Stimulated activated naive CD4-positive, alpha-beta T cell treated with Interleukin-2 at 50 U/mL for 16 hours (primary cell): Measurements from ENCODE around the gene MAEL.
A peak's percentile ranks its signal among the peaks of the same experiment; 100 is the strongest.
"Not testable (repeated sequence)": the region's sequence is repeated elsewhere in the genome, so short reads cannot be mapped to it uniquely, and the experiment has no call there.

ENCODE experiments used
- DNase-seq: peaks from one replicate; lab custom pipeline; 2025; lab: John Stamatoyannopoulos, UW

The MAEL gene

DNA sequence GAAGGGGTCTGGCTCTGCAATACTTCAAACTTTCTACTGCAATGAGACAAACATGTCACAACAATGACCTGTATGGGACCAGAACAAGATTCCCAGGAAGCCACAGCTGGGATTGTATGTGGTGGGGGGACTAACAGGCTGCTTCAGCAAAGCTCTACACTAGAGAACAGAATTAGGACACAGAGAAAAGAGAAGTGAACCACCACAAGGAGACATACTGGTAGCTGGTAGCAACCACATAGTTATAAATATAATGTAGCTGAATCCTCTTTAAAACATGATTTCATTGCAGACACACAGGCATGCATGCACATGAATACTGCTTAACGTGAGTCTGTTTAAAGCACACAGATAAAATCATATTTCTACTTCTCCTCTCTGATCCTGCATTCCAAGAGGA is 10.3 kb upstream of the MAEL start:
- no peak for DNase-seq

- no peak for DNase-seq
Observed at GRCh38 chr1:166980383-166980782, 8.7 kb upstream of the MAEL start.

DNA sequence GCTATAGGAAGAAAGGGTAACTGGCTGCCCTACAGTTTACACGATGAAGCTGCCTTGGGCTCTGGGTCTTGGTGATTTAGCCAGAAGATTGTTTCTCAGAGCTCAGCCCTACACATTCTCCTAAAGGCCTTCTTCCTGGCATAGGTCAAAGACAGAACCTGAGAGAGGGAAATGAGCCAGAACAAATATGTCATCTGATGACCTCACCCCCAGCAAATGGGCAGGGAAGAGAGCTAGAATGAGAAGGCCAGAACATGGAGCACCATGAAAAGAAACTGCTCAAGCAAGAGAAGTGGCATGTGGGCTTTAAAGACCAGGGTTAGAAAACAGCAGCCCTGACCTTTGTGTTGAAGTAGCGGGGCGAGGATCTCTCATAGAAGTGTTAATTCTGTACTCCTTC is 8.3 kb upstream of the MAEL start:
- no peak for DNase-seq

- no peak for DNase-seq
Observed at GRCh38 chr1:166981589-166981988, 7.5 kb upstream of the MAEL start.

- DNase-seq: no peak
Observed at GRCh38 chr1:166999075-166999474, 10.0 kb downstream of the MAEL start.

DNA sequence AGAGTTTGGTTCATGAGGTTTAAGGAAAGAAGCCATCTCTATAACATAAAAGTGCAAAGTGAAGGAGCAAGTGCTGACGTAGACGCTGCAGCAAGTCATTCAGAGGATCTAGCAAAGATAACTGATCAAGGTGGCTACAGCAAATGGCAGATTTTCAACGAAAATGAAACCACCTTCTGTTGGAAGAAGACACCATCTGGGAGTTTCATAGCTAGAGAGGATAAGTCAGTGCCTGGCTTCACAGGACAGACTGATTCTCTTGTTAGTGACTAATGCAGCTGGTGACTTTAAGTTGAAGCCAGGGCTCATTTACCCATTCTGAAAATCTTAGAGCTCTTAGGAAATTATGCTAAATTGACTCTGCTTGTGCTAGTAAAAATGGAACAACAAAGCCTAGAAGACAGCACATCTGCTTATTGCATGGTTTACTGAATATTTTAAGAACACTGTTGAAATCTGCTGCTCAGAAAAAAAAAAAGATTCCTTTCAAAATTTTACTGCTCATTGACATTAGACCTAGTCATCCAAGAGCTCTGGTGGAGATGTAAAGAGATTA is 10.5 kb downstream of the MAEL start:
- no peak for DNase-seq

DNA sequence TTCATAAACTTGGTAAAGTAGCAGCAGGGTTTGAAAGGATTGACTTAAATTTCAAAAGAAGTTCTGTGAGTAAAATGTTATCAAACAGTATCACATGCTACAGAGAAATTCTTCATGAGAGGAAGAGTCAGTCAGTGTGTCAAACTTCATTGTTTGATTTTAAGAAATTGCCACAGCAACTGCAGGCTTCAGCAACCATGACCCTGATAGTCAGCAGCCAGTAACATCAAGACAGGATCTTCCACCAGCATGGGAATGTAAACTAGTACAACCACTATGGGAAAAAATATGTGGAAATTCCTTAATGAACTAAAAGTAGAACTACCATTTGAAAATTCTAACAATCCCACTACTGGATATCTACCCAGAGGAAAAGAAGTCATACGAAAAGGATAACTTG is 11.5 kb downstream of the MAEL start:
- no peak for DNase-seq

DNA sequence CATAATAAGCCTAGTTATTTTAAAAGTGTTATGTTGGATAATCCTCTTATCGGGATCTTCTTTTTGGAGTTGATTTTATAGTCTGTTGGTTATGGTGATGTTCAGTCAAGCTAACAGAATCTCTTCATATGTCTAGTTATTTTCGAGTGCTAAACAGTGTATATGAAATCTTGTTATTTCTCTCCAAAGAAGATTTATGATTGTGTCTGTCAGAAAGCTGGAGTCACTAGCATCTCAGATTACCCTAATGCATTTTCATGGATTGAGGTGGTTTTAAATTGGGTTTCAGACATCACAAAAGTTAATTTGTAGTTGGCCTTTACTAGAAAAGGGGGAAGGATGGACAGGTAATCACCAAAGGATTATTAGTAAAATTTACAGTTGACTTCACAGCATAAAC is 13.3 kb downstream of the MAEL start:
- no peak for DNase-seq

DNA sequence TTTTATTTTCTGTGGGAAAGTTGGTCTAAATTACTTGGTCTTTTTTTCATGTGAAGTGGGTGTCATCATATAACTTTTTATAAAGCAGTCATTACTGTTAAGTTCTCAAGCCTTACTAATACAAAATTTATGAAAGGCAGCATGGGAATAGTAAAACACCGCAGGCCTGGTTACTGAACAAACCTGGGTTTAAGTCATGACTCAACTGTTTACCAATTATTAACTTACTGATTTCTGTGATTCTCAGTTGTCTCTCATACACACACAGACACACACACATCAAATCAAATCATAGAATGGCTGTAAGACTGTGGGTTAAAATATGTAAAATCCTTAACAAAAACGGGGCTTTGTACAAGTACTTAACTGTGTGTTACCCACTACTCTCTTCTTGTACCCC is 14.6 kb downstream of the MAEL start:
- DNase-seq: no peak

DNA sequence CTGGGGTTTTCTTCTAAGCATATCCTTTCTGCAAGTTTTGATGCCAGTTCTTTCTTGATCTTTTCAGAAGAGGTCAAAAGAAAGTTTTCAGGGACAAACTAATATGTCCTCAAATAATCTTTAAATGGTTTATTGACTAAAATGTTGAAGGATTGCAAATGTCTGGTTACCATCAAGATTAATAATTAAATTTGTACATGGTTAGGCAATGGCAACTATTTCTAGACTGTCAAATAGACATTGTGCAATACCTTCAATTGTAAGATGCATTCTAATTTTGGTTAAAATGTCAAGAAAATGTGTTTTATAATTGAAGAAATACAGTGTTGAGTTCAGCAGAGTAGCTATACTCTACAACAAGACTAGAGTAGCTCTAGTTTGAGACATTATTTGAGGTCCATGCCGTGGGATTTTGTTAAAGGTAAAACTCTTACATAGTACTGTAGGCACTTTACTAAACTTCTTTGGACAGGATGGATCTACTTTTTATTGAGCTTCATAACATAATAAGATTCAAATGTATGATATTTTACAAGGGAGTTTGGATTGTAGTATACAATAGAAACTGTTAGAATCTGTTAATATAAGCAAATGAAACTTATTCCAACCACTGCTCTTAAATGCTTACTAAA is 22.6 kb downstream of the MAEL start:
- DNase-seq: no peak

- DNase-seq: no peak
Observed at GRCh38 chr1:167012570-167012969, 23.5 kb downstream of the MAEL start.

- no peak for DNase-seq
Observed at GRCh38 chr1:167013108-167013929, 24.2 kb downstream of the MAEL start.

DNA sequence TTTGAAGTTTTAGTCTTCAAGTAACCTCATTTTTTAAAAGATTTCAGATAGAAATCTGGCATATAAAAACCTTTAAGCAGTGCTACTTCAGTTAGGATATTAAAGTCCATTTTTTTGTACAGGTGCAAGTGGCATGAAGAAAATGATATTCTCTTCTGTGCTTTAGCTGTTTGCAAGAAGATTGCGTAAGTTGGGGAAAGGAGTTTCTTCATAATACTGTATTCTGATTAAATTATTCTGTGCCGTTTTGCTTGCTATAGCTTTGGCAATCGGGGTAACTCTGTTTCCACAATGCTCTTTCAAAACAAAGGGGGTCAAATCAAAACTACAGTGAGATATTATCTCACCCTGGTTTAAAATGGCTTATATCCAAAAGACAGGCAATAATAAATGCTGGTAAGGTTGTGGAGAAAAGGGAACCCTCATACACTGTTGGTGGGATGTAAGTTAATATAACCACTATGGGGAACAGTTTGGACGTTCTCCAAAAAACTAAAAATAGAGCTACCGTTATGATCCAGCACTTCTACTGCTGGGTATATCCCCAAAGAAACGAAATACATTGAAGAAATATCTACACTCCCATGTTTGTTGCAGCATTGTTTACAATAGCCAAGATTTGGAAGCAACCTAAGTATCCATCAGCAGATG is 27.1 kb downstream of the MAEL start:
- DNase-seq: no peak

DNA sequence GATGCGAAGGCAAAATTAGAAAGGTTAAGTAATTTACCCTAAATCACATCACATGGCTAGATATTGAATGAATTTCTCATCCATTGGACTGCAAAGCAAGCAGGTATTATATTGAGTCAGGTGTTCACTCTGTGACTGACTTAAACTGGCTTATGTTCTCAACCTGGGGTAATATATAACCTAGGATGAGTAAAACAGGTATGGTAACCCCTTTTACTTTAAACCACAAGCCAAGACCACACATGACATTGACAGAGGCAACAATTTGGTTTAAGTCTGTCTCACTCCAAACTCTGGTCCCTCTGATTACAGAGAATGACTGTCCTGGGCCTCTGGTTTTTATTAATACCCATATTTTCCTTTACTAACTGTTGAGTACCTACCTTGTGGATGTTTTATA is 33.3 kb downstream of the MAEL start:
- no peak for DNase-seq

DNA sequence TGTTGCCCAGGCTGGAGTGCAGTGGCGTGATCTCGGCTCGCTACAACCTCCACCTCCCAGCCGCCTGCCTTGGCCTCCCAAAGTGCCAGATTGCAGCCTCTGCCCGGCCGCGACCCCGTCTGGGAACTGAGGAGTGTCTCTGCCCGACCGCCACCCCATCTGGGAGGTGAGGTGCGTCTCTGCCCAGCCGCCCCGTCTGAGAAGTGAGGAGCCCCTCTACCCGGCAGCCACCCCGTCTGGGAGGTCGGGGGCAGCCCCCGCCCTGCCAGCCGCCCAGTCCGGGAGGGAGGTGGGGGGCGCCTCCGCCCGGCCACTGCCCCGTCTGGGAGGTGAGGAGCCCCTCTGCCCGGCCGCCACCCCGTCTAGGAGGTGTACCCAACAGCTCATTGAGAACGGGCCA is 40.5 kb downstream of the MAEL start:
- DNase-seq: not testable (repeated sequence)

GRCh38 chr1:167033646-167034045 is 44.6 kb downstream of the MAEL start:
- no peak for DNase-seq

GRCh38 chr1:167043752-167044488 is 54.8 kb downstream of the MAEL start:
- peak; percentile 55 for DNase-seq

DNA sequence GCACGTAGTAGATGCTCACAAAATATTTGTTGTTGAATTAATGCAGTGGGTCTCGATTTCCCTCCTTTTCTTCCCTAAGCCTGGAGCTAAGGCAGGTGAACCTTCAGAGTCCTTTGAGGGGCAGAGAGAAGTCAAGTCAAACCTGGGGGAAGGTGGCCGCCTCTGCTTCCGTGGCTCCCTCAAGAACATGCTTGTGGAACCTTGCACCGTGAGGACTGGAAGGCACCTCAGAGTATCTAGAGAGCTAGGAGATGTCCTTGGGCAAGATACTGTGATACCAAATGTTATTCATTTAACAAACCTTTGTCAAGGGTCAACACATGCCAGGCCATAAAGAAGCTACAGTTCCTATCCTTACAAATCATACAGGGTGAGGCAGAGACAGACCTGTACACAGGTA is 62.8 kb downstream of the MAEL start:
- DNase-seq: no peak

- no peak for DNase-seq
Observed at GRCh38 chr1:167052389-167052788, 63.3 kb downstream of the MAEL start.

- no peak for DNase-seq
Observed at GRCh38 chr1:167054531-167054930, 65.5 kb downstream of the MAEL start.

DNA sequence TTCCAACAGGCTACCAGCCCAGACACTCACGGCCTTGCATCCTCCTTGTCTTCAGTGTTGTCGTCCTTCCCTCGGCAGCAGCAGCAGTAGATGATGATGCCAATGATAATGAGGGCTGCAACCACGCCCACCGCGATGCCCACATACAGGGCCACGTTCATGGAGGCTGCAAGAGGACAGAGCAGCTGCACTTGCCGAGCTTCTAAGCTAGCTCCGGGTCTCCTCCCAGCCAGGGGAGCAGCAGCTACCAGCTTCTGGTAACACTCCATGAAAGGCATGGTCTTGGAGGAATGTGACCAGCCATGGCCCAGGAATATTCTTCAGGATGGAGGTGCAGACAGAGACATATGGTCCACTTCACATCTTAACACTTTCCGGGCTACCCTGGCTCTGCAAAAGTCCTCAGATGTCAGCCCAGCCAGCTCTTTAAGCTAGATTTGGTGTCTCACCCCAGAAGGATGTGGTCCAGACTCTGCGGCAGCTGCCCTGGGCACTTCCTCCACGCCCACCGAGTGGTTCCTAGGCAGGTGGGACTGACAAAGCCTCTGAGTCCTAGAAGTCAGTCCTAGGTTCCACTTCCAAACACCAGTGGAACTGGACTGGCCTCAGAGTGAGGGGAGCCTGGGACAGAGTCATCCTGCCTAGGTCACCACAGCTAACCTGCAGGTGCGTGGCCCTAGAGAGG is 66.0 kb downstream of the MAEL start:
- DNase-seq: no peak
